ENCODE data around the gene ASGR2. TPM values are rescaled to one million over a fixed set of nuclear protein-coding genes. Genes with fewer than 3 reads are reported as not detected.
A peak's percentile ranks its signal among the peaks of the same experiment; 100 is the strongest.

Gene ASGR2
- total and polyA plus RNA-seq, 2 of the 13 experiments (the other 11 are each of a cell fraction or from before 2014, with no cell fraction given): 320 to 754 TPM

DNA sequence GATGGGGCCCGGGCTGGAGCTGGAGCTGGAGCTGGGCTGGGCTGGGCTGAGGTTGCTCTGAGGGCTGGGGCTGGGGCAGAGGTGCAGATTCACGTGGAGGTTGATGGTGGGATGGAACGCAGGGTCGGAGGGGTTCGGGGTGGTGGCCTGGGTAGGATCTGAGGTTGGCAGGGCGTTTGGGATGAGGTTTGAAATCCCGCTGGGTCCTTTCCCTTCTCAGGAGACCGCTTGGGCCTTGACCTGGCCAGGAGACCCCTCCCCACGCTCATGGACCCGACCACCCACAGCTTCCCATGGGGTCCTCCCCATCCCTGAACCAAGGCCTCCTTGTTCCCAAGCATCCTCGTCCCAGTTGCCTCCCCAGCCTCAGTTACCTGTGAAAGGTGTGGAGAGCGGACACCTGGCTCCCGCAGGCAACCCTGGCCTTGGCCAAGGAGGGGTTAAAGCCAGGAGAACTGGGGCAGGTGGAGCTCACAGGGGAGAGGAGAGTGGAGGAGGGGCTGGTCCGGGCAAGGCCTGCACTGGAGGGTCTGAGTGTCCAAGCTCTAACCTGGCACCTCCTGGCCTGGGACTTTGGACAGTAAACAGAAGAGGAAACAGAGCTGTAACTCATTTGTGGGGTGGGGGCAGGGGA is at the start of gene ASGR2 (continued):
- TF ChIP-seq, protein P1, sequence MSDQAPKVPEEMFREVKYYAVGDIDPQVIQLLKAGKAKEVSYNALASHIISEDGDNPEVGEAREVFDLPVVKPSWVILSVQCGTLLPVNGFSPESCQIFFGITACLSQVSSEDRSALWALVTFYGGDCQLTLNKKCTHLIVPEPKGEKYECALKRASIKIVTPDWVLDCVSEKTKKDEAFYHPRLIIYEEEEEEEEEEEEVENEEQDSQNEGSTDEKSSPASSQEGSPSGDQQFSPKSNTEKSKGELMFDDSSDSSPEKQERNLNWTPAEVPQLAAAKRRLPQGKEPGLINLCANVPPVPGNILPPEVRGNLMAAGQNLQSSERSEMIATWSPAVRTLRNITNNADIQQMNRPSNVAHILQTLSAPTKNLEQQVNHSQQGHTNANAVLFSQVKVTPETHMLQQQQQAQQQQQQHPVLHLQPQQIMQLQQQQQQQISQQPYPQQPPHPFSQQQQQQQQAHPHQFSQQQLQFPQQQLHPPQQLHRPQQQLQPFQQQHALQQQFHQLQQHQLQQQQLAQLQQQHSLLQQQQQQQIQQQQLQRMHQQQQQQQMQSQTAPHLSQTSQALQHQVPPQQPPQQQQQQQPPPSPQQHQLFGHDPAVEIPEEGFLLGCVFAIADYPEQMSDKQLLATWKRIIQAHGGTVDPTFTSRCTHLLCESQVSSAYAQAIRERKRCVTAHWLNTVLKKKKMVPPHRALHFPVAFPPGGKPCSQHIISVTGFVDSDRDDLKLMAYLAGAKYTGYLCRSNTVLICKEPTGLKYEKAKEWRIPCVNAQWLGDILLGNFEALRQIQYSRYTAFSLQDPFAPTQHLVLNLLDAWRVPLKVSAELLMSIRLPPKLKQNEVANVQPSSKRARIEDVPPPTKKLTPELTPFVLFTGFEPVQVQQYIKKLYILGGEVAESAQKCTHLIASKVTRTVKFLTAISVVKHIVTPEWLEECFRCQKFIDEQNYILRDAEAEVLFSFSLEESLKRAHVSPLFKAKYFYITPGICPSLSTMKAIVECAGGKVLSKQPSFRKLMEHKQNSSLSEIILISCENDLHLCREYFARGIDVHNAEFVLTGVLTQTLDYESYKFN (CRISPR knock-in tag; conservative IDR thresholded peaks at IDR 0.05): peak; percentile 99
- TF ChIP-seq ZNF788 (CRISPR knock-in tag; IDR thresholded peaks at IDR 0.05; ENCODE audit: borderline replicate concordance): peak; percentile 83; the same call in 1 of the 2 replicates
- TF ChIP-seq RARG (CRISPR knock-in tag; IDR thresholded peaks at IDR 0.05; ENCODE audit: low read depth): no peak
- TF ChIP-seq JUNB (CRISPR knock-in tag; IDR thresholded peaks at IDR 0.05; ENCODE audit: borderline replicate concordance): peak; percentile 62; the same call in 1 of the 2 replicates
- TF ChIP-seq, protein P2, sequence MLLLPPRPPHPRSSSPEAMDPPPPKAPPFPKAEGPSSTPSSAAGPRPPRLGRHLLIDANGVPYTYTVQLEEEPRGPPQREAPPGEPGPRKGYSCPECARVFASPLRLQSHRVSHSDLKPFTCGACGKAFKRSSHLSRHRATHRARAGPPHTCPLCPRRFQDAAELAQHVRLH (CRISPR knock-in tag; IDR thresholded peaks at IDR 0.05; ENCODE audit: borderline replicate concordance, low read depth): peak; percentile 59; the same call in 1 of the 2 replicates
- TF ChIP-seq, protein P3, sequence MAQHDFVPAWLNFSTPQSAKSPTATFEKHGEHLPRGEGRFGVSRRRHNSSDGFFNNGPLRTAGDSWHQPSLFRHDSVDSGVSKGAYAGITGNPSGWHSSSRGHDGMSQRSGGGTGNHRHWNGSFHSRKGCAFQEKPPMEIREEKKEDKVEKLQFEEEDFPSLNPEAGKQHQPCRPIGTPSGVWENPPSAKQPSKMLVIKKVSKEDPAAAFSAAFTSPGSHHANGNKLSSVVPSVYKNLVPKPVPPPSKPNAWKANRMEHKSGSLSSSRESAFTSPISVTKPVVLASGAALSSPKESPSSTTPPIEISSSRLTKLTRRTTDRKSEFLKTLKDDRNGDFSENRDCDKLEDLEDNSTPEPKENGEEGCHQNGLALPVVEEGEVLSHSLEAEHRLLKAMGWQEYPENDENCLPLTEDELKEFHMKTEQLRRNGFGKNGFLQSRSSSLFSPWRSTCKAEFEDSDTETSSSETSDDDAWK (CRISPR knock-in tag; IDR thresholded peaks at IDR 0.05): no peak
- 0 out of 2 replicates have a peak, but pooled peaks have one; percentile 59 for TF ChIP-seq ZNF431 (CRISPR knock-in tag; IDR thresholded peaks at IDR 0.05; ENCODE audit: borderline replicate concordance, low read depth)
- TF ChIP-seq KDM3A (CRISPR knock-in tag; IDR thresholded peaks at IDR 0.05; ENCODE audit: low read depth): peak; percentile 87
- no peak for TF ChIP-seq MTF1 (CRISPR knock-in tag; IDR thresholded peaks at IDR 0.05)
- TF ChIP-seq ZNF34 (CRISPR knock-in tag; IDR thresholded peaks at IDR 0.05; ENCODE audit: borderline replicate concordance): no peak
- TF ChIP-seq, protein P4, sequence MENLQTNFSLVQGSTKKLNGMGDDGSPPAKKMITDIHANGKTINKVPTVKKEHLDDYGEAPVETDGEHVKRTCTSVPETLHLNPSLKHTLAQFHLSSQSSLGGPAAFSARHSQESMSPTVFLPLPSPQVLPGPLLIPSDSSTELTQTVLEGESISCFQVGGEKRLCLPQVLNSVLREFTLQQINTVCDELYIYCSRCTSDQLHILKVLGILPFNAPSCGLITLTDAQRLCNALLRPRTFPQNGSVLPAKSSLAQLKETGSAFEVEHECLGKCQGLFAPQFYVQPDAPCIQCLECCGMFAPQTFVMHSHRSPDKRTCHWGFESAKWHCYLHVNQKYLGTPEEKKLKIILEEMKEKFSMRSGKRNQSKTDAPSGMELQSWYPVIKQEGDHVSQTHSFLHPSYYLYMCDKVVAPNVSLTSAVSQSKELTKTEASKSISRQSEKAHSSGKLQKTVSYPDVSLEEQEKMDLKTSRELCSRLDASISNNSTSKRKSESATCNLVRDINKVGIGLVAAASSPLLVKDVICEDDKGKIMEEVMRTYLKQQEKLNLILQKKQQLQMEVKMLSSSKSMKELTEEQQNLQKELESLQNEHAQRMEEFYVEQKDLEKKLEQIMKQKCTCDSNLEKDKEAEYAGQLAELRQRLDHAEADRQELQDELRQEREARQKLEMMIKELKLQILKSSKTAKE (CRISPR knock-in tag; IDR thresholded peaks at IDR 0.05; ENCODE audit: borderline replicate concordance): peak; percentile 63
- TF ChIP-seq ATF7-NPFF (CRISPR knock-in tag; IDR thresholded peaks at IDR 0.05; ENCODE audit: low read depth): peak; percentile 52; the same call in 1 of the 2 replicates
- TF ChIP-seq, protein P5, sequence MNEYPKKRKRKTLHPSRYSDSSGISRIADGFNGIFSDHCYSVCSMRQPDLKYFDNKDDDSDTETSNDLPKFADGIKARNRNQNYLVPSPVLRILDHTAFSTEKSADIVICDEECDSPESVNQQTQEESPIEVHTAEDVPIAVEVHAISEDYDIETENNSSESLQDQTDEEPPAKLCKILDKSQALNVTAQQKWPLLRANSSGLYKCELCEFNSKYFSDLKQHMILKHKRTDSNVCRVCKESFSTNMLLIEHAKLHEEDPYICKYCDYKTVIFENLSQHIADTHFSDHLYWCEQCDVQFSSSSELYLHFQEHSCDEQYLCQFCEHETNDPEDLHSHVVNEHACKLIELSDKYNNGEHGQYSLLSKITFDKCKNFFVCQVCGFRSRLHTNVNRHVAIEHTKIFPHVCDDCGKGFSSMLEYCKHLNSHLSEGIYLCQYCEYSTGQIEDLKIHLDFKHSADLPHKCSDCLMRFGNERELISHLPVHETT (CRISPR knock-in tag; conservative IDR thresholded peaks at IDR 0.05): peak; percentile 63
- no peak; the same call in 1 of the 2 replicates for TF ChIP-seq ZZZ3 (CRISPR knock-in tag; IDR thresholded peaks at IDR 0.05; ENCODE audit: borderline replicate concordance)
- TF ChIP-seq, protein P6, sequence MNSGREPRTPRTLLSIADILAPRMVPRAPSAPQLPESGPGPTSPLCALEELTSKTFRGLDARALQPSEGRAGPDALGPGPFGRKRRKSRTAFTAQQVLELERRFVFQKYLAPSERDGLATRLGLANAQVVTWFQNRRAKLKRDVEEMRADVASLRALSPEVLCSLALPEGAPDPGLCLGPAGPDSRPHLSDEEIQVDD (CRISPR knock-in tag; IDR thresholded peaks at IDR 0.05; ENCODE audit: borderline replicate concordance): no peak
- no peak for TF ChIP-seq ZNF136 (CRISPR knock-in tag; IDR thresholded peaks at IDR 0.05; ENCODE audit: low read depth)
- peak; percentile 87 for TF ChIP-seq ZSCAN21 (CRISPR knock-in tag; IDR thresholded peaks at IDR 0.05; ENCODE audit: borderline replicate concordance)
